ENCODE data around the gene FOCAD. TPM values are rescaled to one million over a fixed set of nuclear protein-coding genes. Genes with fewer than 3 reads are reported as not detected.

FOCAD gene
- total and polyA plus RNA-seq, 7 donors = 7.4 to 51.5 (median 25.5) TPM

DNA sequence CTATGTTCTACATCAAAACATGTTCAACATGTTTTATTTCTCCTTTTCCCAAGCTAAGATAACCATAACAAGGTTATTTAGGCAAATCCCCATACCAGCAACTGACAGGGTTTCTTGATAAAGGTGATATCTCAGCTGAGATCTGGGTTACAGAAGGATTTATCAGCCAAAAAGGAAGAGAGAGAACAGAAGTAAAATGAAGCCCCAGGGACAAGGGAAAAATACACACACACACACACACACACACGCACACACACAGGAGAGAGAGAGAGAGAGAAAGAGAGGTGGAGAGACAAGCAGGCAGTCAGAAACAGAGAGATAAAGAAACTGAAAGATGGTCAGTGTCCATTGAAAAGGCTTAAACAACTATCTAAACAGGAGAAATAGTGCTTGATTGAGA lies 42.0 kb upstream of the FOCAD start:
- no peaks in the 10 kb centered on the region for H3K27me3 ChIP-seq
- no peaks in the 10 kb centered on the region for H3K4me1 ChIP-seq
- H3K27ac ChIP-seq = no peak overlapping the region
- TF ChIP-seq CTCF (IDR thresholded peaks at IDR 0.05) = no peak
- TF ChIP-seq POLR2AphosphoS5 (IDR thresholded peaks at IDR 0.05) = no peak
- 77 to 92% methylated on average over 1 of the region's 1 CpG for WGBS, 2 donors
- no peak for DNase-seq
- H3K9me3 ChIP-seq = no peaks in the 10 kb centered on the region
- H3K4me3 ChIP-seq = no peak overlapping the region
- intact Hi-C loops (cut with DNase I) = no loop called here
- H3K36me3 ChIP-seq = no peaks in the 10 kb centered on the region

- TF ChIP-seq POLR2A (IDR thresholded peaks at IDR 0.05) = no peak
- no peak for TF ChIP-seq CTCF (IDR thresholded peaks at IDR 0.05)
- no peak for TF ChIP-seq EP300 (IDR thresholded peaks at IDR 0.05)
- no peak for TF ChIP-seq POLR2AphosphoS5 (IDR thresholded peaks at IDR 0.05)
- no peaks in the 10 kb centered on the region for H3K36me3 ChIP-seq
- no peaks in the 10 kb centered on the region for H3K4me1 ChIP-seq
- WGBS, 2 donors = 74 to 83% methylated on average over 3 of the region's 3 CpGs
- H3K4me3 ChIP-seq = no peak overlapping the region
- DNase-seq = no peak
- H3K9me3 ChIP-seq = no peaks in the 10 kb centered on the region
- no peak overlapping the region for H3K27ac ChIP-seq
- intact Hi-C loops (cut with DNase I) = no loop called here
- no peaks in the 10 kb centered on the region for H3K27me3 ChIP-seq
These were observed 40.4 kb upstream of the FOCAD start for GRCh38 chr9:20643660-20644059.

- no peak for TF ChIP-seq POLR2A (IDR thresholded peaks at IDR 0.05)
- no peak for TF ChIP-seq EP300 (IDR thresholded peaks at IDR 0.05)
- intact Hi-C loops (cut with DNase I) = no loop called here
- Histone ChIP-seq H3K4me3 (no peak overlapping the region), H3K27me3 (no peaks in the 10 kb centered on the region), H3K9me3 (no peaks in the 10 kb centered on the region), H3K27ac (no peak overlapping the region), H3K4me1 (no peaks in the 10 kb centered on the region), H3K36me3 (no peaks in the 10 kb centered on the region)
- DNase-seq = no peak
- WGBS, 2 donors = 90 to 96% methylated on average over 4 of the region's 4 CpGs
These were observed 37.4 kb upstream of the FOCAD start for GRCh38 chr9:20646656-20647055.

DNA sequence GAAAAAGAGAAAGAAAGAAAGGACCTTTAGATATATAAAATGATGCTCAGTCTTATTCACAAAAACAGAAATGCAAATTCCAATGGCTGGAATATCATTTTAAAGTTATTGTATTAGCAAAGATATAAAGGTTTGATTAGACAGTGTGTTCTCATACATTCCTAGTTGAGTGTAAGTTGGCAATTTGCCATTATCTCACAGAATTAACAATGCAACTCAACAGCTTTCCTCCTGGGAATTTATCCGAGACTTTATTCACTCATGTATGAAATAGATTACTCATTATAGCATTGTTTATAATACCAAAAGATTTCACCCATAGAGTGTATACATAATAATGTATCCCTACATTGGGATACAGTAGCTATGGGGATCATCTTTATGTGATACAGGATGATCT lies 34.7 kb upstream of the FOCAD start:
- intact Hi-C loops (cut with DNase I) = no loop called here
- WGBS, 2 donors = 63 to 73% methylated on average over 1 of the region's 1 CpG
- no peak for DNase-seq
- H3K4me1 ChIP-seq = no peaks in the 10 kb centered on the region
- no peak overlapping the region for H3K27ac ChIP-seq
- no peaks in the 10 kb centered on the region for H3K9me3 ChIP-seq
- TF ChIP-seq CTCF (IDR thresholded peaks at IDR 0.05) = no peak
- TF ChIP-seq EP300 (IDR thresholded peaks at IDR 0.05) = no peak
- no peak for TF ChIP-seq POLR2A (IDR thresholded peaks at IDR 0.05)
- TF ChIP-seq POLR2AphosphoS5 (IDR thresholded peaks at IDR 0.05) = no peak
- no peaks in the 10 kb centered on the region for H3K36me3 ChIP-seq
- no peak overlapping the region for H3K4me3 ChIP-seq
- no peaks in the 10 kb centered on the region for H3K27me3 ChIP-seq

- H3K4me1 ChIP-seq = no peaks in the 10 kb centered on the region
- no peak overlapping the region for H3K27ac ChIP-seq
- no peaks in the 10 kb centered on the region for H3K9me3 ChIP-seq
- no peak overlapping the region for H3K4me3 ChIP-seq
- H3K27me3 ChIP-seq = no peaks in the 10 kb centered on the region
- no peak for TF ChIP-seq CTCF (IDR thresholded peaks at IDR 0.05)
- no peak for TF ChIP-seq POLR2A (IDR thresholded peaks at IDR 0.05)
- TF ChIP-seq POLR2AphosphoS5 (IDR thresholded peaks at IDR 0.05) = no peak
- TF ChIP-seq EP300 (IDR thresholded peaks at IDR 0.05) = no peak
- intact Hi-C loops (cut with DNase I) = no loop called here
- H3K36me3 ChIP-seq = no peaks in the 10 kb centered on the region
- no peak for DNase-seq
- 61 to 87% methylated on average over 4 of the region's 4 CpGs for whole genome bisulfite sequencing, 2 donors
These were observed 33.7 kb upstream of the FOCAD start for GRCh38 chr9:20650313-20650712.
